ENCODE data around the gene CALR.

The CALR gene

DNA sequence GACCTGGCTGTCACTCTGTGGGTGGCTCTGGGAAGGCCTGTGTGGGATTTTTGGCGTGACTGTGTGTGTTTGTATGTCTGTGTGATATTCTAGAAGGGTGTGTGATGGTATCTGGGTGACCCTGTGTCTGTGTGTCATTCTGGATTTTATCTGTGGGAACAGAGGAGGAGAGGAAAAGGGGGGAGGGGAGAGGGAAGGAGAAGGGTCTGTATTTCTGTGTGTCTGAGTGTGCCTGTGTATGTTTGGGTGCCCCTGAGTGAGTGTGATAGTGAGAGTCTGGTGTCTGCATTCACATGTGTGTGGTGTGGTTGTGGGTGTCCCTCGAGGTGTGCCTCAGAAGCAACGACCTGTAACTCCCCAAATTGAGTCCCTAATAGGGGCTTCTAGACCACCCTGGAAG, 48.8 kb downstream of the CALR start:
- POLR2A ChIA-PET (ENCODE audit: low non-redundant PET), result no interaction called here
- no peak for DNase-seq (ENCODE audit: low spot score)
- H3K27ac ChIP-seq, result no peak overlapping the region; the same call in 1 of the 2 replicates
- CTCF ChIA-PET, result no interaction called here
- TF ChIP-seq CTCF (conservative IDR thresholded peaks at IDR 0.05; ENCODE audit: low read depth), result no peak

GRCh38 chr19:12987781-12988180, 49.4 kb downstream of the CALR start:
- ChIA-PET POLR2A (ENCODE audit: low non-redundant PET) (no interaction called here), CTCF (no interaction called here)
- DNase-seq (ENCODE audit: low spot score), result no peak
- TF ChIP-seq CTCF (conservative IDR thresholded peaks at IDR 0.05; ENCODE audit: low read depth), result no peak
- H3K27ac ChIP-seq, result no peak overlapping the region; the same call in 1 of the 2 replicates

DNA sequence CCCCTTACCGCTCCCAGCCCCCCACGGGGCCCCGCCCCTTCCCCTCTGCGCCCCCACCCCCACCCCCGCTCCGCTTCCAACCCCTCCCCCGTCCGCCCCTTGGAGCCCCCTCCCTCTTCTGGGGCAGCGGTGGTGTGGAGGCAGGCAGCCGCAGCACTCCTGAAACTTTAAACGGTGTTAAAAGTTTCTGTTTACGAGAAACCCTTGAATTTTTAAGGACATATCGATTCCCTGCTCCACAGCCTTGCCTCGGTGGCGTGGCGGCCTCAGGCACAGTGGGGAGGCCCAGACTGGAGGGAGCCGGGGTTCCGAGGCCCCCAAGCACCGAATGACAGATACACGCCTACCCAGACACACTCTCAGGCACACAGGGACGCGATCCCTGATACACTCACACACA, 52.0 kb downstream of the CALR start:
- CTCF ChIA-PET, result no interaction called here

GRCh38 chr19:12990853-12991252, 52.4 kb downstream of the CALR start:
- CTCF ChIA-PET, result no interaction called here
- TF ChIP-seq CTCF (conservative IDR thresholded peaks at IDR 0.05; ENCODE audit: low read depth), result no peak
- no peak for DNase-seq (ENCODE audit: low spot score)
- peak overlapping the region; percentile 23 for H3K27ac ChIP-seq
- POLR2A ChIA-PET (ENCODE audit: low non-redundant PET), result no interaction called here

More for the DNA sequence above, 52.0 kb downstream of the CALR start:
- peak overlapping the region; percentile 23 for H3K27ac ChIP-seq
- POLR2A ChIA-PET (ENCODE audit: low non-redundant PET), result no interaction called here
- TF ChIP-seq CTCF (conservative IDR thresholded peaks at IDR 0.05; ENCODE audit: low read depth), result no peak
- DNase-seq (ENCODE audit: low spot score), result no peak

- ChIA-PET POLR2A (ENCODE audit: low non-redundant PET) (no interaction called here), CTCF (no interaction called here)
- DNase-seq (ENCODE audit: low spot score), result no peak
- H3K27ac ChIP-seq, result peak overlapping the region; percentile 23
- no peak for TF ChIP-seq CTCF (conservative IDR thresholded peaks at IDR 0.05; ENCODE audit: low read depth)
Measured at GRCh38 chr19:12991296-12991695, 52.9 kb downstream of the CALR start.

DNA sequence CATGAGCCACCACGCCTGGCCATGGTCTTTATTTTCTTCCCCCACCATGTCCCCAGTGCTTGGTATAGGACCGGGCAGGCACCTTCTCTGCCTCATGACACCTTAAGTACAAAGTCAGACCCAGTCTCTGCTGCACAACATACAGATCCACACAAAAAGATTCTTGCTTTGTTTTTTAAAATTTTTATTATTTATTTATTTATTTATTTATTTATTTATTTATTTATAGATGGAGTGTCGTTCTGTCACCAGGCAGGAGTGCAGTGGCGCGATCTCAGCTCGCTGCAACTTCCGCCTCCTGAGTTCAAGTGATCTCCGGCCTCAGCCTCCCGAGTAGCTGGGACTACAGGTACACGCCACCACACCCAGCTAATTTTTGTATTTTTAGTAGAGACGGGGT, 54.3 kb downstream of the CALR start:
- CTCF ChIA-PET, result interaction anchor here (0.6 kb wide), 2 partner anchors 16 to 71 kb away, joined by 4 to 5 read pairs; no protein-coding TSS in a partner anchor
- no peak for DNase-seq (ENCODE audit: low spot score)
- POLR2A ChIA-PET (ENCODE audit: low non-redundant PET), result no interaction called here
- peak overlapping the region; percentile 98 for H3K27ac ChIP-seq
- no peak for TF ChIP-seq CTCF (conservative IDR thresholded peaks at IDR 0.05; ENCODE audit: low read depth)

- TF ChIP-seq CTCF (conservative IDR thresholded peaks at IDR 0.05; ENCODE audit: low read depth), result no peak
- CTCF ChIA-PET, result no interaction called here
- peak overlapping the region; percentile 98 for H3K27ac ChIP-seq
- POLR2A ChIA-PET (ENCODE audit: low non-redundant PET), result no interaction called here
- DNase-seq (ENCODE audit: low spot score), result no peak
Measured at GRCh38 chr19:12993562-12993961, 55.2 kb downstream of the CALR start.
